B cell (primary cell): ENCODE measurements around the gene SCP2. TPM values are rescaled to one million over a fixed set of nuclear protein-coding genes. Genes with fewer than 3 reads are reported as not detected.

Experiments used
- ATAC-seq: fragments of 200-7000 bp; cut with Tn5 transposase; one replicate; pipeline ENCODE4 v1.10.0; 2021; ENCODE audit warnings: low read depth, mild to moderate bottlenecking, moderate number of reproducible peaks, moderate library complexity
- CTCF ChIA-PET: fragments of 350-600 bp; sonication (Branson Sonifier 250); formaldehyde crosslinking; loops from one replicate; lab custom pipeline; 2021; ENCODE audit warnings: antibody characterized with exemption, inconsistent platforms; lab: Charles Lee
- POLR2A ChIA-PET: fragments of 350-600 bp; sonication (Branson Sonifier 250); formaldehyde crosslinking; loops from one replicate; lab custom pipeline; 2021; ENCODE audit warnings: antibody characterized with exemption; lab: Charles Lee
- DNase-seq: peaks from one replicate; pipeline ENCODE4 v3.0.0; 2013
- H2AFZ ChIP-seq: 2 replicates; pipeline ENCODE4 v1.6.1; 2012; ENCODE audit warnings: mild to moderate bottlenecking, low read depth, low read length; ENCODE audit not compliant: insufficient read depth, poor library complexity, severe bottlenecking
- H3K27ac ChIP-seq, 2 donors: 1 replicate in 1 of 2; 2 replicates in 1 of 2; pipeline ENCODE4 v1.5.1; 2012 to 2013; ENCODE audit warnings: low read length in 2 of 2, mild to moderate bottlenecking in 2 of 2, moderate library complexity in 1 of 2
- H3K27me3 ChIP-seq, 4 experiments: fragments of 200-600 bp in 1 of 4; sonication (generic) in 1 of 4; replicated peaks in 1 of 4; 1 replicate in 2 of 4; 2 replicates in 2 of 4; pipeline versions ENCODE4 v1.6.1 to v1.7.0; 2013 to 2016; ENCODE audit warnings: low read length in 3 of 4, mild to moderate bottlenecking in 2 of 4, mixed read lengths in 1 of 4, moderate library complexity in 1 of 4; ENCODE audit not compliant: insufficient read depth in 4 of 4, control insufficient read depth in 3 of 4; ENCODE audit errors: control extremely low read depth in 1 of 4
- H3K36me3 ChIP-seq, 2 experiments: replicated peaks in 1 of 2; 1 replicate in 1 of 2; 2 replicates in 1 of 2; pipeline versions ENCODE4 v1.6.1 to v1.7.1; 2013; ENCODE audit warnings: low read length in 1 of 2; ENCODE audit not compliant: insufficient read depth in 2 of 2, control insufficient read depth in 1 of 2; ENCODE audit errors: control extremely low read depth in 1 of 2, extremely low read depth in 1 of 2
- H3K4me1 ChIP-seq, 2 donors: fragments of 200-600 bp in 1 of 2; sonication (generic) in 1 of 2; 1 replicate in 1 of 2; 2 replicates in 1 of 2; pipeline versions ENCODE4 v1.5.1 to v1.6.1; 2013 to 2017; ENCODE audit warnings: low read length in 2 of 2; ENCODE audit not compliant: control insufficient read depth in 2 of 2, insufficient read depth in 2 of 2
- H3K4me2 ChIP-seq: replicated peaks from 2 replicates; pipeline ENCODE3; 2012; ENCODE audit warnings: mild to moderate bottlenecking, low read depth, low read length; ENCODE audit not compliant: poor library complexity, severe bottlenecking
- H3K4me3 ChIP-seq, 5 experiments: fragments of 200-600 bp in 1 of 5; sonication (generic) in 1 of 5; 1 replicate in 3 of 5; 2 replicates in 2 of 5; pipeline versions ENCODE4 v1.5.1 to v1.7.0; 2011 to 2016; ENCODE audit warnings: low read length in 4 of 5, mild to moderate bottlenecking in 4 of 5, low read depth in 2 of 5, control low read depth in 1 of 5, moderate library complexity in 1 of 5; ENCODE audit not compliant: insufficient read depth in 1 of 5; ENCODE audit errors: control extremely low read depth in 1 of 5, extremely low read depth in 1 of 5
- H3K79me2 ChIP-seq: fragments of 200-600 bp; sonication (generic); one replicate; pipeline ENCODE4 v1.6.0; 2016; ENCODE audit warnings: low read length; ENCODE audit not compliant: control insufficient read depth, insufficient read depth
- H3K9ac ChIP-seq: fragments of 200-600 bp; sonication (generic); 2 replicates; pipeline ENCODE4 v1.6.1; 2017; ENCODE audit warnings: mild to moderate bottlenecking, low read length, moderate library complexity
- H3K9me3 ChIP-seq, 3 donors: one replicate each; pipeline versions ENCODE4 v1.6.1 to v1.7.1; 2013; ENCODE audit warnings: low read length in 2 of 3; ENCODE audit not compliant: control insufficient read depth in 2 of 3, insufficient read depth in 1 of 3; ENCODE audit errors: control extremely low read depth in 1 of 3
- H4K20me1 ChIP-seq: 2 replicates; pipeline ENCODE4 v1.6.0; 2012; ENCODE audit warnings: mild to moderate bottlenecking, low read length; ENCODE audit not compliant: insufficient read depth, control insufficient read depth, poor library complexity, severe bottlenecking
- H3K27ac Mint-ChIP-seq: one replicate; pipeline ENCODE4 v1.8.0; 2021; ENCODE audit warnings: mixed read lengths
- H3K27me3 Mint-ChIP-seq: one replicate; pipeline ENCODE4 v1.8.0; 2021; ENCODE audit warnings: mixed read lengths
- H3K4me1 Mint-ChIP-seq: one replicate; pipeline ENCODE4 v1.8.0; 2021; ENCODE audit warnings: mixed read lengths
- H3K4me3 Mint-ChIP-seq: one replicate; pipeline ENCODE4 v1.8.0; 2021; ENCODE audit warnings: mixed read lengths
- H3K9me3 Mint-ChIP-seq: one replicate; pipeline ENCODE4 v1.8.0; 2022; ENCODE audit warnings: mixed read lengths; ENCODE audit not compliant: insufficient read depth
- CTCF ChIP-seq: fragments of 200-600 bp; IDR thresholded peaks from one replicate; pipeline ENCODE4 v1.8.0; 2022; ENCODE audit warnings: antibody characterized with exemption, mild to moderate bottlenecking
- EZH2 ChIP-seq: IDR thresholded peaks from 2 replicates; pipeline ENCODE4 v1.6.1; 2012; ENCODE audit warnings: borderline replicate concordance, low read depth, mild to moderate bottlenecking, moderate library complexity, low read length; ENCODE audit not compliant: insufficient read depth, poor library complexity, severe bottlenecking
- WGBS: methylation state at CpG from one replicate; pipeline ENCODE4 v1.1.5; 2013; ENCODE audit warnings: missing lambda C conversion rate; ENCODE audit not compliant: insufficient coverage; 5-methylcytosine and 5-hydroxymethylcytosine counted together
- intact Hi-C: fragments of 100-400 bp; cut with micrococcal nuclease; formaldehyde crosslinking; loops from one replicate; pipeline ENCODE4 v1.10.0; 2022
- polyA plus RNA-seq: library from polyadenylated mRNA; depleted of rRNA; stranded (reverse); fragments of >200 nt; gene quantifications from 2 replicates; pipeline ENCODE4 v1.2.3, GENCODE V29; 2012
- total RNA-seq, 2 donors: library from RNA; stranded (reverse); fragments of 120-200 nt in 1 of 2; gene quantifications; 1 replicate in 1 of 2; 2 replicates in 1 of 2; pipeline versions ENCODE4 v1.2.3 to v1.2.4, GENCODE V29; 2013 to 2022

The SCP2 gene
- total and polyA plus RNA-seq, 2 donors (not counting 1 experiment from before 2014, with no cell fraction given), result 19.4 to 46.6 TPM

GRCh38 chr1:53087332-53088285 lies 160.5 kb downstream of the SCP2 start:
- ChIA-PET POLR2A (no interaction called here), CTCF (interaction anchor here (0.6 to 1.4 kb wide), 2 partner anchors 30 to 667 kb away, joined by 3 to 4 read pairs; no protein-coding TSS in a partner anchor)
- no peak for TF ChIP-seq EZH2
- no peak for TF ChIP-seq CTCF
- no peak overlapping the region for H3K27ac Mint-ChIP-seq
- Histone ChIP-seq H3K27ac (no peak overlapping the region), H3K9me3 (no peaks in the 10 kb centered on the region), H2AFZ (no peak overlapping the region), H4K20me1 (no peaks in the 10 kb centered on the region), H3K4me2 (no peak overlapping the region), H3K36me3 (no peaks in the 10 kb centered on the region), H3K9ac (no peak overlapping the region), H3K4me1 (no peaks in the 10 kb centered on the region), H3K4me3 (no peak overlapping the region), H3K79me2 (no peaks in the 10 kb centered on the region), H3K27me3 (no peaks in the 10 kb centered on the region)
- ATAC-seq (no peak), DNase-seq (no peak)
- H3K4me3 Mint-ChIP-seq, result no peak overlapping the region
- no peaks in the 10 kb centered on the region for H3K4me1 Mint-ChIP-seq
- intact Hi-C loops, result no loop called here
- no peaks in the 10 kb centered on the region for H3K9me3 Mint-ChIP-seq
- WGBS, result 87% methylated on average over 25 of the region's 27 CpGs
- no peaks in the 10 kb centered on the region for H3K27me3 Mint-ChIP-seq
